Tibial nerve (tissue), 4 donors: Measurements from ENCODE around the gene EPS8L1.

Source experiments
- CTCF ChIP-seq, 5 experiments: fragments of 200-600 bp in 3 of 5; fragments of 450-650 bp in 2 of 5; sonication (generic) in 3 of 5; IDR thresholded peaks; one replicate each; pipeline ENCODE4 v1.5.1; 2016 to 2019; ENCODE audit warnings: antibody characterized with exemption in 5 of 5, mild to moderate bottlenecking in 3 of 5, moderate library complexity in 2 of 5
- EP300 ChIP-seq, 2 donors: sonication (generic); formaldehyde crosslinking; IDR thresholded peaks; one replicate each; pipeline ENCODE4 v1.6.1; 2017; ENCODE audit warnings: antibody characterized with exemption in 2 of 2, mild to moderate bottlenecking in 1 of 2
- POLR2A ChIP-seq, 2 donors: fragments of 450-650 bp; IDR thresholded peaks; one replicate each; pipeline ENCODE4 v1.6.1; 2017; ENCODE audit warnings: antibody characterized with exemption in 2 of 2, mild to moderate bottlenecking in 2 of 2, moderate library complexity in 2 of 2

- TF ChIP-seq CTCF (IDR thresholded peaks at IDR 0.05) (no peak), POLR2A (IDR thresholded peaks at IDR 0.05) (no peak), EP300 (IDR thresholded peaks at IDR 0.05) (no peak)
Measured at GRCh38 chr19:55066107-55066709, 9.5 kb upstream of the EPS8L1 start.
